H1 (cell line): ENCODE data around the gene PPCDC. TPM values are rescaled to one million over a fixed set of nuclear protein-coding genes. Genes with fewer than 3 reads are reported as not detected.

Source experiments
- CTCF ChIA-PET: fragments of 300-600 bp; sonication (Branson Sonifier 250); formaldehyde crosslinking; loops from one replicate; lab custom pipeline; 2021; ENCODE audit not compliant: partially characterized antibody; lab: Charles Lee
- POLR2A ChIA-PET: fragments of 300-600 bp; sonication (Branson Sonifier 250); formaldehyde crosslinking; loops from one replicate; lab custom pipeline; 2021; ENCODE audit warnings: inconsistent platforms; ENCODE audit not compliant: partially characterized antibody; lab: Charles Lee
- DNase-seq, 2 experiments: peaks; one replicate each; pipeline versions ENCODE4 v3.0.0 to v3.0.0-alpha.2; 2010 to 2022; ENCODE audit warnings: low spot score in 2 of 2, low read depth in 1 of 2, mixed read lengths in 1 of 2
- FAIRE-seq: peaks from 2 replicates; lab custom pipeline; 2011; peaks lifted over from hg19 to GRCh38; lab: Jason Lieb, UNC
- H2AFZ ChIP-seq: 2 replicates; pipeline ENCODE4 v1.8.1; 2012; ENCODE audit warnings: low read length, inconsistent platforms
- H2AK5ac ChIP-seq: 2 replicates; pipeline ENCODE4 v1.6.1; 2013; ENCODE audit warnings: low read depth, low read length
- H2BK120ac ChIP-seq: replicated peaks from 2 replicates; pipeline ENCODE3; 2013; ENCODE audit warnings: low read depth, low read length, inconsistent platforms
- H2BK12ac ChIP-seq: 2 replicates; pipeline ENCODE4 v1.6.1; 2013; ENCODE audit warnings: low read depth, low read length
- H2BK15ac ChIP-seq: 2 replicates; pipeline ENCODE4 v1.6.1; 2013; ENCODE audit warnings: low read length
- H2BK20ac ChIP-seq: 2 replicates; pipeline ENCODE4 v1.6.1; 2013; ENCODE audit warnings: low read length
- H2BK5ac ChIP-seq: 2 replicates; pipeline ENCODE4 v1.6.1; 2013; ENCODE audit warnings: low read depth, low read length
- H3K14ac ChIP-seq: 2 replicates; pipeline ENCODE4 v1.6.1; 2013; ENCODE audit warnings: inconsistent platforms; ENCODE audit not compliant: insufficient read length
- H3K18ac ChIP-seq: 2 replicates; pipeline ENCODE4 v1.6.1; 2013; ENCODE audit warnings: low read length; ENCODE audit errors: extremely low read depth
- H3K23ac ChIP-seq: 2 replicates; pipeline ENCODE4 v1.6.1; 2013; ENCODE audit warnings: inconsistent platforms; ENCODE audit not compliant: insufficient read length
- H3K23me2 ChIP-seq: 2 replicates; pipeline ENCODE4 v1.6.1; 2013; ENCODE audit warnings: low read depth, low read length
- H3K27ac ChIP-seq: 2 replicates; pipeline ENCODE4 v1.6.1; 2011; ENCODE audit warnings: low read depth, low read length, inconsistent platforms
- H3K27me3 ChIP-seq, 4 experiments: replicated peaks in 1 of 4; 1 replicate in 1 of 4; 2 replicates in 3 of 4; pipeline versions ENCODE4 v1.6.1 to v1.8.1; 2011 to 2013; ENCODE audit warnings: low read length in 3 of 4, mild to moderate bottlenecking in 3 of 4, inconsistent platforms in 2 of 4, mixed read lengths in 2 of 4, moderate library complexity in 1 of 4; ENCODE audit not compliant: control insufficient read depth in 3 of 4, insufficient read depth in 3 of 4; ENCODE audit errors: extremely low read depth in 1 of 4
- H3K36me3 ChIP-seq, 4 experiments: 2 replicates each; pipeline versions ENCODE4 v1.6.1 to v1.8.1; 2011 to 2013; ENCODE audit warnings: mild to moderate bottlenecking in 4 of 4, low read length in 3 of 4, moderate library complexity in 2 of 4, control low read depth in 1 of 4, inconsistent platforms in 1 of 4; ENCODE audit not compliant: insufficient read depth in 4 of 4, control insufficient read depth in 2 of 4
- H3K4ac ChIP-seq: replicated peaks from 2 replicates; pipeline ENCODE3; 2013; ENCODE audit warnings: low read length, low read depth, mixed read lengths, inconsistent platforms; ENCODE audit not compliant: insufficient read length
- H3K4me1 ChIP-seq, 4 experiments: replicated peaks in 1 of 4; 1 replicate in 1 of 4; 2 replicates in 3 of 4; pipeline versions ENCODE4 v1.6.1 to v1.8.1; 2011 to 2013; ENCODE audit warnings: low read length in 3 of 4, inconsistent platforms in 2 of 4, mixed read lengths in 1 of 4; ENCODE audit not compliant: insufficient read depth in 4 of 4, control insufficient read depth in 3 of 4
- H3K4me2 ChIP-seq, 2 experiments: 2 replicates each; pipeline versions ENCODE4 v1.6.1 to v1.8.1; 2011 to 2013; ENCODE audit warnings: low read depth in 2 of 2, low read length in 2 of 2, control low read depth in 1 of 2, inconsistent platforms in 1 of 2, mild to moderate bottlenecking in 1 of 2; ENCODE audit not compliant: insufficient read depth in 1 of 2
- H3K4me3 ChIP-seq, 4 experiments: fragments of 200-600, 300-600 bp in 1 of 4; sonication (generic), shearing (Covaris generic), sonication (Bioruptor Twin) in 1 of 4; 2 replicates each; pipeline versions ENCODE4 v1.5.1 to v1.8.1; 2011 to 2016; ENCODE audit warnings: low read length in 4 of 4, low read depth in 3 of 4, control low read depth in 2 of 4, inconsistent platforms in 2 of 4, mild to moderate bottlenecking in 2 of 4, mixed read lengths in 1 of 4, moderate library complexity in 1 of 4; ENCODE audit not compliant: insufficient read depth in 2 of 4; ENCODE audit errors: extremely low read depth in 1 of 4
- H3K56ac ChIP-seq: replicated peaks from 2 replicates; pipeline ENCODE3; 2013; ENCODE audit warnings: low read depth, mild to moderate bottlenecking, mixed read lengths, low read length, inconsistent platforms; ENCODE audit not compliant: insufficient read length
- H3K79me1 ChIP-seq: 2 replicates; pipeline ENCODE4 v1.6.1; 2013; ENCODE audit warnings: low read depth, low read length, control low read depth
- H3K79me2 ChIP-seq, 2 experiments: 2 replicates each; pipeline versions ENCODE4 v1.6.1 to v1.8.1; 2012 to 2013; ENCODE audit warnings: low read length in 2 of 2, mild to moderate bottlenecking in 2 of 2, inconsistent platforms in 1 of 2; ENCODE audit not compliant: insufficient read depth in 2 of 2, control insufficient read depth in 1 of 2
- H3K9ac ChIP-seq, 4 experiments: replicated peaks in 1 of 4; 1 replicate in 1 of 4; 2 replicates in 3 of 4; pipeline versions ENCODE4 v1.6.1 to v1.8.1; 2011 to 2013; ENCODE audit warnings: low read depth in 3 of 4, low read length in 3 of 4, control low read depth in 2 of 4, mild to moderate bottlenecking in 2 of 4, moderate library complexity in 2 of 4, inconsistent platforms in 1 of 4; ENCODE audit errors: extremely low read depth in 1 of 4
- H3K9me3 ChIP-seq, 2 experiments: 2 replicates each; pipeline versions ENCODE4 v1.6.1 to v1.8.1; 2012 to 2013; ENCODE audit warnings: mild to moderate bottlenecking in 2 of 2, moderate library complexity in 2 of 2, control low read depth in 1 of 2, inconsistent platforms in 1 of 2, low read depth in 1 of 2, low read length in 1 of 2, mixed read lengths in 1 of 2; ENCODE audit not compliant: insufficient read depth in 2 of 2
- H4K20me1 ChIP-seq, 2 experiments: replicated peaks in 1 of 2; 2 replicates each; pipeline versions ENCODE3 to v1.8.1; 2011 to 2013; ENCODE audit warnings: inconsistent platforms in 2 of 2, low read length in 2 of 2, mild to moderate bottlenecking in 1 of 2; ENCODE audit not compliant: insufficient read depth in 2 of 2, control insufficient read depth in 1 of 2
- H4K5ac ChIP-seq: 2 replicates; pipeline ENCODE4 v1.6.1; 2013; ENCODE audit warnings: low read length, low read depth, mixed read lengths, inconsistent platforms; ENCODE audit not compliant: insufficient read length
- H4K8ac ChIP-seq: 2 replicates; pipeline ENCODE4 v1.8.0; 2013; ENCODE audit warnings: mild to moderate bottlenecking, moderate library complexity, low read length, inconsistent platforms; ENCODE audit not compliant: insufficient read depth; ENCODE audit errors: extremely low read depth
- H4K91ac ChIP-seq: replicated peaks from 2 replicates; pipeline ENCODE3; 2013; ENCODE audit warnings: low read length, mixed read lengths, inconsistent platforms; ENCODE audit not compliant: insufficient read length
- SAP30 ChIP-seq: fragments of 300-600 bp; sonication (generic); IDR thresholded peaks from 2 replicates; pipeline ENCODE4 v1.7.1; 2012; ENCODE audit warnings: low read length, moderate library complexity, mild to moderate bottlenecking, inconsistent platforms; ENCODE audit not compliant: insufficient read depth, insufficient replicate concordance
- SIN3A ChIP-seq, 2 experiments: IDR thresholded peaks in 1 of 2; conservative IDR thresholded peaks in 1 of 2; 2 replicates each; pipeline ENCODE4 v1.6.1; 2011 to 2012; ENCODE audit warnings: low read length in 2 of 2, improper control_type of control experiment in 1 of 2, low read depth in 1 of 2, mild to moderate bottlenecking in 1 of 2
- WGBS, 2 experiments: shearing (Covaris generic) in 1 of 2; methylation state at CpG; one replicate each; pipeline versions ENCODE4 v1.1.6 to v1.1.7; 2013 to 2015; ENCODE audit warnings: low lambda C conversion rate in 2 of 2, mixed read lengths in 2 of 2, inconsistent platforms in 1 of 2, low coverage in 1 of 2, missing lambda C conversion rate in 1 of 2; ENCODE audit not compliant: insufficient replicate concordance in 2 of 2, insufficient coverage in 1 of 2, insufficient read length in 1 of 2; ENCODE audit errors: extremely low coverage in 1 of 2, missing lambda C conversion rate in 1 of 2; 5-methylcytosine and 5-hydroxymethylcytosine counted together
- polyA plus RNA-seq, 7 experiments: library from polyadenylated mRNA; depleted of rRNA in 3 of 7; stranded (reverse) in 5 of 7; unstranded in 2 of 7; fragments of >200 nt in 5 of 7; fragments of 200-250 nt in 2 of 7; gene quantifications; 1 replicate in 5 of 7; 2 replicates in 1 of 7; 4 replicates in 1 of 7; pipeline versions ENCODE4 v1.2.1 to v1.2.3, GENCODE V29; 2011 to 2013; ENCODE audit warnings: missing spikeins in 2 of 7, mixed read lengths in 2 of 7
- total RNA-seq: library from RNA; stranded (reverse); fragmentation: NEBNext Ultra II Directional; extraction: Animal tissue kit (Norgen Biotek cat#: 25700); gene quantifications from 2 replicates; pipeline ENCODE4 v1.2.1, GENCODE V29; 2021
- TF ChIP-seq, protein P1 (sequence below), 3 experiments: IDR thresholded peaks; 1 replicate in 2 of 3; 2 replicates in 1 of 3; pipeline versions ENCODE4 v1.5.1 to v1.6.1; 2011; ENCODE audit warnings: low read length in 3 of 3, mild to moderate bottlenecking in 3 of 3, inconsistent platforms in 2 of 3, low read depth in 1 of 3, moderate library complexity in 1 of 3; ENCODE audit not compliant: insufficient read depth in 1 of 3; ENCODE audit errors: control extremely low read depth in 1 of 3

The PPCDC gene
- total and polyA plus RNA-seq, 2 of the 8 experiments (the other 6 are each of a cell fraction or from before 2014, with no cell fraction given) = 11.3 to 29.7 TPM

DNA sequence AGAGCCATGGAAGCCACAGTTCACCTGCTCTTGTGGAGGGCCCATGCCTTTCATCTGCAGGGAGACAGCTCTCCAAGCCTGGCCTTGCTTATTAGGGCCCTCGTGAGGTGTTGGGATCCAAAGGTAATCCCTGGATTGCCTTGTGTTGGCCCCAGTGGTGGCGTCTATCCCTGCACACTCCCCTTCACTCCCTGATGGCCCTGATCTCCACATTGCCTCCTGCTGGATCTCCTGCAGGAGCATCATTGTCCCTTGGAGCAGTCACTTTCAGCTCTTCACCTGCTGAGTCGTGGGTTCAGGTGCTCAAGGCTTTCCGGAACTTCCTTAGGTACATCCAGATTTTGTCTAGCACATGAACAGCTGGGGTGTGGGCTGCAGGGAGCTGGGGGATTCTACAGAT, 7.0 kb downstream of the PPCDC start:
- H2AFZ ChIP-seq = no peak overlapping the region
- no peak overlapping the region for H3K4me3 ChIP-seq
- H3K56ac ChIP-seq = no peak overlapping the region
- 0 out of 2 replicates have a peak overlapping the region, but pooled peaks have one; percentile 10 for H2BK15ac ChIP-seq
- DNase-seq (no peak), FAIRE-seq (no peak)
- peaks cover 7% of the 10 kb centered on the region; the same call in 1 of the 2 replicates for H3K79me1 ChIP-seq
- CTCF ChIA-PET = interaction anchor here (0.6 to 8.5 kb wide), 18 partner anchors 20 to 277 kb away, joined by 3 to 97 read pairs (median 6); partner anchors contain the start of gene C15orf39
- no peak overlapping the region for H4K91ac ChIP-seq
- H2BK120ac ChIP-seq = no peak overlapping the region
- H3K79me2 ChIP-seq = no peaks in the 10 kb centered on the region
- no peak overlapping the region for H3K4me2 ChIP-seq
- H3K18ac ChIP-seq = no peak overlapping the region
- no peak overlapping the region for H3K14ac ChIP-seq
- no peak overlapping the region for H2AK5ac ChIP-seq
- no peaks in the 10 kb centered on the region for H3K9me3 ChIP-seq
- H4K5ac ChIP-seq = no peak overlapping the region
- H3K36me3 ChIP-seq = no peaks in the 10 kb centered on the region
- H3K27ac ChIP-seq = no peak overlapping the region
- H4K20me1 ChIP-seq = peaks cover 6% of the 10 kb centered on the region in 2 experiments
- H4K8ac ChIP-seq = no peak overlapping the region
- POLR2A ChIA-PET = interaction anchor here (3.2 kb wide), 1 partner anchor 174 kb away, joined by 22 read pairs; no protein-coding TSS in a partner anchor
- no peak overlapping the region for H3K23ac ChIP-seq
- peak overlapping the region; percentile 77 for H2BK5ac ChIP-seq
- peaks cover 0 to 11% (median 9%) of the 10 kb centered on the region in 4 experiments; a peak in 5 of 7 replicates for H3K4me1 ChIP-seq
- H2BK12ac ChIP-seq = peak overlapping the region; percentile 35; the same call in 1 of the 2 replicates
- 88% methylated on average over 4 of the region's 4 CpGs; no CpG with 5 or more reads in 1 of the 2 experiments for WGBS, 2 experiments
- H3K27me3 ChIP-seq = no peaks in the 10 kb centered on the region
- H3K23me2 ChIP-seq = no peaks in the 10 kb centered on the region
- no peak overlapping the region for H3K9ac ChIP-seq
- TF ChIP-seq SAP30 (no peak), SIN3A (conservative IDR thresholded peaks at IDR 0.05 in 1 of 2, IDR thresholded peaks at IDR 0.05 in 1 of 2; ENCODE audit: low read depth in 1 of 2, low read length in 2 of 2) (no peak)
- TF ChIP-seq, protein P1, sequence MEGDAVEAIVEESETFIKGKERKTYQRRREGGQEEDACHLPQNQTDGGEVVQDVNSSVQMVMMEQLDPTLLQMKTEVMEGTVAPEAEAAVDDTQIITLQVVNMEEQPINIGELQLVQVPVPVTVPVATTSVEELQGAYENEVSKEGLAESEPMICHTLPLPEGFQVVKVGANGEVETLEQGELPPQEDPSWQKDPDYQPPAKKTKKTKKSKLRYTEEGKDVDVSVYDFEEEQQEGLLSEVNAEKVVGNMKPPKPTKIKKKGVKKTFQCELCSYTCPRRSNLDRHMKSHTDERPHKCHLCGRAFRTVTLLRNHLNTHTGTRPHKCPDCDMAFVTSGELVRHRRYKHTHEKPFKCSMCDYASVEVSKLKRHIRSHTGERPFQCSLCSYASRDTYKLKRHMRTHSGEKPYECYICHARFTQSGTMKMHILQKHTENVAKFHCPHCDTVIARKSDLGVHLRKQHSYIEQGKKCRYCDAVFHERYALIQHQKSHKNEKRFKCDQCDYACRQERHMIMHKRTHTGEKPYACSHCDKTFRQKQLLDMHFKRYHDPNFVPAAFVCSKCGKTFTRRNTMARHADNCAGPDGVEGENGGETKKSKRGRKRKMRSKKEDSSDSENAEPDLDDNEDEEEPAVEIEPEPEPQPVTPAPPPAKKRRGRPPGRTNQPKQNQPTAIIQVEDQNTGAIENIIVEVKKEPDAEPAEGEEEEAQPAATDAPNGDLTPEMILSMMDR (IDR thresholded peaks at IDR 0.05; ENCODE audit: control extremely low read depth in 1 of 3, insufficient read depth in 1 of 3, low read depth in 1 of 3, low read length in 3 of 3) = peak in 2 of 3 experiments; percentile 35 to 39; a peak in 3 of 4 replicates
- no peak overlapping the region for H3K4ac ChIP-seq
- no peak overlapping the region for H2BK20ac ChIP-seq
